Body of pancreas (tissue), 4 donors: ENCODE measurements around the gene FAM3A. TPM values are rescaled to one million over a fixed set of nuclear protein-coding genes. Genes with fewer than 3 reads are reported as not detected.

Experiments used
- ATAC-seq: fragments of 150-250 bp; one replicate; pipeline ENCODE4 v1.9.1; 2016
- DNase-seq, 4 donors: peaks; one replicate each; pipeline ENCODE4 v3.0.0-alpha.2; 2019
- H3K27ac ChIP-seq, 4 donors: fragments of 200-600 bp; sonication (generic); 1 replicate in 3 of 4; 2 replicates in 1 of 4; pipeline versions ENCODE4 v1.5.1 to v1.6.1; 2016 to 2019; ENCODE audit warnings: mild to moderate bottlenecking in 1 of 4, mixed read lengths in 1 of 4, moderate library complexity in 1 of 4
- H3K27me3 ChIP-seq, 2 donors: fragments of 200-600 bp; sonication (generic); one replicate each; pipeline ENCODE4 v1.6.0; 2016; ENCODE audit warnings: mild to moderate bottlenecking in 1 of 2
- H3K36me3 ChIP-seq, 2 donors: fragments of 200-600 bp; sonication (generic); replicated peaks in 1 of 2; 2 replicates each; pipeline ENCODE4 v1.5.1; 2016; ENCODE audit warnings: low read depth in 2 of 2; ENCODE audit not compliant: insufficient read depth in 1 of 2
- H3K4me1 ChIP-seq: fragments of 200-600 bp; sonication (generic); one replicate; pipeline ENCODE4 v1.6.0; 2016
- H3K4me3 ChIP-seq, 2 donors: fragments of 200-600 bp; sonication (generic); 1 replicate in 1 of 2; 2 replicates in 1 of 2; pipeline ENCODE4 v1.5.1; 2016 to 2019
- H3K9me3 ChIP-seq, 3 donors: fragments of 200-600 bp; sonication (generic); 1 replicate in 2 of 3; 2 replicates in 1 of 3; pipeline ENCODE4 v1.5.1; 2016
- CTCF ChIP-seq, 7 experiments: fragments of 450-650 bp in 4 of 7; fragments of 200-600 bp in 3 of 7; sonication (generic) in 3 of 7; IDR thresholded peaks; one replicate each; pipeline ENCODE4 v1.5.1; 2016 to 2019; ENCODE audit warnings: antibody characterized with exemption in 7 of 7
- POLR2A ChIP-seq, 3 donors: fragments of 450-650 bp; IDR thresholded peaks; one replicate each; pipeline ENCODE4 v1.6.1; 2016; ENCODE audit warnings: antibody characterized with exemption in 3 of 3, mild to moderate bottlenecking in 2 of 3
- WGBS, 2 donors: methylation state at CpG; one replicate each; pipeline ENCODE4 v1.1.5; 2017; 5-methylcytosine and 5-hydroxymethylcytosine counted together
- intact Hi-C: fragments of 100-400 bp; cut with DNase I; formaldehyde crosslinking; loops from one replicate; pipeline ENCODE4 v1.15.1; 2023
- total RNA-seq, 2 donors: library from RNA; depleted of rRNA; stranded (reverse); fragments of >200 nt; gene quantifications; one replicate each; pipeline ENCODE4 v1.1.0, GENCODE V29; 2016

Gene FAM3A
- total RNA-seq, 2 donors from 2014 or later, result 32.3 to 48.3 TPM

GRCh38 chrX:154469114-154469513 is 46.9 kb downstream of the FAM3A start:
- Histone ChIP-seq H3K9me3 (no peaks in the 10 kb centered on the region), H3K27ac (no peak overlapping the region), H3K4me1 (no peaks in the 10 kb centered on the region), H3K4me3 (no peak overlapping the region), H3K27me3 (no peaks in the 10 kb centered on the region), H3K36me3 (peaks cover 0 to 2% of the 10 kb centered on the region in 2 donors)
- no peak for DNase-seq
- no peak for TF ChIP-seq POLR2A (IDR thresholded peaks at IDR 0.05)
- no peak for TF ChIP-seq CTCF (IDR thresholded peaks at IDR 0.05)
- 92 to 100% methylated on average over 2 to 6 of the region's 9 CpGs for WGBS, 2 donors
- ATAC-seq, result no peak
- intact Hi-C loops, result no loop called here

GRCh38 chrX:154468217-154468616 is 47.8 kb downstream of the FAM3A start:
- DNase-seq, result no peak
- 95% methylated on average over 10 of the region's 23 CpGs; no CpG with 5 or more reads in 1 of the 2 donors for WGBS, 2 donors
- intact Hi-C loops, result no loop called here

GRCh38 chrX:154467556-154467955 is 48.5 kb downstream of the FAM3A start:
- ATAC-seq (no peak), DNase-seq (no peak)
- H3K36me3 ChIP-seq, result peaks cover 0 to 2% of the 10 kb centered on the region in 2 donors
- intact Hi-C loops, result no loop called here
- no peaks in the 10 kb centered on the region for H3K27me3 ChIP-seq
- H3K9me3 ChIP-seq, result no peaks in the 10 kb centered on the region
- no peaks in the 10 kb centered on the region for H3K4me1 ChIP-seq
- no peak overlapping the region for H3K4me3 ChIP-seq
- 96 to 97% methylated on average over 6 to 9 of the region's 21 CpGs for WGBS, 2 donors
- H3K27ac ChIP-seq, result no peak overlapping the region
- TF ChIP-seq POLR2A (IDR thresholded peaks at IDR 0.05), result no peak

More at GRCh38 chrX:154468217-154468616, 47.8 kb downstream of the FAM3A start:
- Histone ChIP-seq H3K27me3 (no peaks in the 10 kb centered on the region), H3K9me3 (no peaks in the 10 kb centered on the region), H3K4me1 (no peaks in the 10 kb centered on the region), H3K27ac (no peak overlapping the region), H3K4me3 (no peak overlapping the region), H3K36me3 (peaks cover 0 to 2% of the 10 kb centered on the region in 2 donors)
- ATAC-seq, result no peak
- no peak for TF ChIP-seq POLR2A (IDR thresholded peaks at IDR 0.05)
- no peak for TF ChIP-seq CTCF (IDR thresholded peaks at IDR 0.05)

GRCh38 chrX:154466907-154467306 is 49.1 kb downstream of the FAM3A start:
- no peak overlapping the region for H3K4me3 ChIP-seq
- no peak overlapping the region for H3K27ac ChIP-seq
- DNase-seq, result no peak
- H3K4me1 ChIP-seq, result no peaks in the 10 kb centered on the region
- no peaks in the 10 kb centered on the region for H3K9me3 ChIP-seq
- no peaks in the 10 kb centered on the region for H3K27me3 ChIP-seq
- no peak for TF ChIP-seq CTCF (IDR thresholded peaks at IDR 0.05)
- TF ChIP-seq POLR2A (IDR thresholded peaks at IDR 0.05), result no peak
- peaks cover 0 to 2% of the 10 kb centered on the region in 2 donors for H3K36me3 ChIP-seq
- intact Hi-C loops, result no loop called here
- 96% methylated on average over 7 of the region's 15 CpGs; no CpG with 5 or more reads in 1 of the 2 donors for WGBS, 2 donors
- no peak for ATAC-seq

GRCh38 chrX:154466036-154466435 is 50.0 kb downstream of the FAM3A start:
- ATAC-seq, result no peak
- TF ChIP-seq POLR2A (IDR thresholded peaks at IDR 0.05), result no peak
- TF ChIP-seq CTCF (IDR thresholded peaks at IDR 0.05), result no peak
- intact Hi-C loops, result no loop called here
- DNase-seq, result no peak
- no peak overlapping the region for H3K4me3 ChIP-seq
- H3K4me1 ChIP-seq, result no peaks in the 10 kb centered on the region
- H3K9me3 ChIP-seq, result no peaks in the 10 kb centered on the region
- no peaks in the 10 kb centered on the region for H3K27me3 ChIP-seq
- H3K36me3 ChIP-seq, result peaks cover 0 to 2% of the 10 kb centered on the region in 2 donors
- WGBS, 2 donors, result 97% methylated on average over 27 of the region's 32 CpGs; no CpG with 5 or more reads in 1 of the 2 donors
- no peak overlapping the region for H3K27ac ChIP-seq
